H1 (cell line): ENCODE results near the gene DOCK3. TPM values are rescaled to one million over a fixed set of nuclear protein-coding genes. Genes with fewer than 3 reads are reported as not detected.

ENCODE experiments used
- CTCF ChIA-PET: fragments of 300-600 bp; sonication (Branson Sonifier 250); formaldehyde crosslinking; loops from one replicate; lab custom pipeline; 2021; ENCODE audit not compliant: partially characterized antibody; lab: Charles Lee
- POLR2A ChIA-PET: fragments of 300-600 bp; sonication (Branson Sonifier 250); formaldehyde crosslinking; loops from one replicate; lab custom pipeline; 2021; ENCODE audit warnings: inconsistent platforms; ENCODE audit not compliant: partially characterized antibody; lab: Charles Lee
- DNase-seq, 2 experiments: peaks; one replicate each; pipeline versions ENCODE4 v3.0.0 to v3.0.0-alpha.2; 2010 to 2022; ENCODE audit warnings: low spot score in 2 of 2, low read depth in 1 of 2, mixed read lengths in 1 of 2
- FAIRE-seq: peaks from 2 replicates; lab custom pipeline; 2011; peaks lifted over from hg19 to GRCh38; lab: Jason Lieb, UNC
- H2AFZ ChIP-seq: 2 replicates; pipeline ENCODE4 v1.8.1; 2012; ENCODE audit warnings: low read length, inconsistent platforms
- H2AK5ac ChIP-seq: 2 replicates; pipeline ENCODE4 v1.6.1; 2013; ENCODE audit warnings: low read depth, low read length
- H2BK120ac ChIP-seq: replicated peaks from 2 replicates; pipeline ENCODE3; 2013; ENCODE audit warnings: low read depth, low read length, inconsistent platforms
- H2BK12ac ChIP-seq: 2 replicates; pipeline ENCODE4 v1.6.1; 2013; ENCODE audit warnings: low read depth, low read length
- H2BK15ac ChIP-seq: 2 replicates; pipeline ENCODE4 v1.6.1; 2013; ENCODE audit warnings: low read length
- H2BK20ac ChIP-seq: 2 replicates; pipeline ENCODE4 v1.6.1; 2013; ENCODE audit warnings: low read length
- H2BK5ac ChIP-seq: 2 replicates; pipeline ENCODE4 v1.6.1; 2013; ENCODE audit warnings: low read depth, low read length
- H3K14ac ChIP-seq: 2 replicates; pipeline ENCODE4 v1.6.1; 2013; ENCODE audit warnings: inconsistent platforms; ENCODE audit not compliant: insufficient read length
- H3K18ac ChIP-seq: 2 replicates; pipeline ENCODE4 v1.6.1; 2013; ENCODE audit warnings: low read length; ENCODE audit errors: extremely low read depth
- H3K23ac ChIP-seq: 2 replicates; pipeline ENCODE4 v1.6.1; 2013; ENCODE audit warnings: inconsistent platforms; ENCODE audit not compliant: insufficient read length
- H3K23me2 ChIP-seq: 2 replicates; pipeline ENCODE4 v1.6.1; 2013; ENCODE audit warnings: low read depth, low read length
- H3K27ac ChIP-seq: 2 replicates; pipeline ENCODE4 v1.6.1; 2011; ENCODE audit warnings: low read depth, low read length, inconsistent platforms
- H3K27me3 ChIP-seq, 4 experiments: replicated peaks in 1 of 4; 1 replicate in 1 of 4; 2 replicates in 3 of 4; pipeline versions ENCODE4 v1.6.1 to v1.8.1; 2011 to 2013; ENCODE audit warnings: low read length in 3 of 4, mild to moderate bottlenecking in 3 of 4, inconsistent platforms in 2 of 4, mixed read lengths in 2 of 4, moderate library complexity in 1 of 4; ENCODE audit not compliant: control insufficient read depth in 3 of 4, insufficient read depth in 3 of 4; ENCODE audit errors: extremely low read depth in 1 of 4
- H3K36me3 ChIP-seq, 4 experiments: 2 replicates each; pipeline versions ENCODE4 v1.6.1 to v1.8.1; 2011 to 2013; ENCODE audit warnings: mild to moderate bottlenecking in 4 of 4, low read length in 3 of 4, moderate library complexity in 2 of 4, control low read depth in 1 of 4, inconsistent platforms in 1 of 4; ENCODE audit not compliant: insufficient read depth in 4 of 4, control insufficient read depth in 2 of 4
- H3K4ac ChIP-seq: replicated peaks from 2 replicates; pipeline ENCODE3; 2013; ENCODE audit warnings: low read length, low read depth, mixed read lengths, inconsistent platforms; ENCODE audit not compliant: insufficient read length
- H3K4me1 ChIP-seq, 4 experiments: replicated peaks in 1 of 4; 1 replicate in 1 of 4; 2 replicates in 3 of 4; pipeline versions ENCODE4 v1.6.1 to v1.8.1; 2011 to 2013; ENCODE audit warnings: low read length in 3 of 4, inconsistent platforms in 2 of 4, mixed read lengths in 1 of 4; ENCODE audit not compliant: insufficient read depth in 4 of 4, control insufficient read depth in 3 of 4
- H3K4me2 ChIP-seq, 2 experiments: 2 replicates each; pipeline versions ENCODE4 v1.6.1 to v1.8.1; 2011 to 2013; ENCODE audit warnings: low read depth in 2 of 2, low read length in 2 of 2, control low read depth in 1 of 2, inconsistent platforms in 1 of 2, mild to moderate bottlenecking in 1 of 2; ENCODE audit not compliant: insufficient read depth in 1 of 2
- H3K4me3 ChIP-seq, 4 experiments: fragments of 200-600, 300-600 bp in 1 of 4; sonication (generic), shearing (Covaris generic), sonication (Bioruptor Twin) in 1 of 4; 2 replicates each; pipeline versions ENCODE4 v1.5.1 to v1.8.1; 2011 to 2016; ENCODE audit warnings: low read length in 4 of 4, low read depth in 3 of 4, control low read depth in 2 of 4, inconsistent platforms in 2 of 4, mild to moderate bottlenecking in 2 of 4, mixed read lengths in 1 of 4, moderate library complexity in 1 of 4; ENCODE audit not compliant: insufficient read depth in 2 of 4; ENCODE audit errors: extremely low read depth in 1 of 4
- H3K56ac ChIP-seq: replicated peaks from 2 replicates; pipeline ENCODE3; 2013; ENCODE audit warnings: low read depth, mild to moderate bottlenecking, mixed read lengths, low read length, inconsistent platforms; ENCODE audit not compliant: insufficient read length
- H3K79me1 ChIP-seq: 2 replicates; pipeline ENCODE4 v1.6.1; 2013; ENCODE audit warnings: low read depth, low read length, control low read depth
- H3K79me2 ChIP-seq, 2 experiments: 2 replicates each; pipeline versions ENCODE4 v1.6.1 to v1.8.1; 2012 to 2013; ENCODE audit warnings: low read length in 2 of 2, mild to moderate bottlenecking in 2 of 2, inconsistent platforms in 1 of 2; ENCODE audit not compliant: insufficient read depth in 2 of 2, control insufficient read depth in 1 of 2
- H3K9ac ChIP-seq, 4 experiments: replicated peaks in 1 of 4; 1 replicate in 1 of 4; 2 replicates in 3 of 4; pipeline versions ENCODE4 v1.6.1 to v1.8.1; 2011 to 2013; ENCODE audit warnings: low read depth in 3 of 4, low read length in 3 of 4, control low read depth in 2 of 4, mild to moderate bottlenecking in 2 of 4, moderate library complexity in 2 of 4, inconsistent platforms in 1 of 4; ENCODE audit errors: extremely low read depth in 1 of 4
- H3K9me3 ChIP-seq, 2 experiments: 2 replicates each; pipeline versions ENCODE4 v1.6.1 to v1.8.1; 2012 to 2013; ENCODE audit warnings: mild to moderate bottlenecking in 2 of 2, moderate library complexity in 2 of 2, control low read depth in 1 of 2, inconsistent platforms in 1 of 2, low read depth in 1 of 2, low read length in 1 of 2, mixed read lengths in 1 of 2; ENCODE audit not compliant: insufficient read depth in 2 of 2
- H4K20me1 ChIP-seq, 2 experiments: replicated peaks in 1 of 2; 2 replicates each; pipeline versions ENCODE3 to v1.8.1; 2011 to 2013; ENCODE audit warnings: inconsistent platforms in 2 of 2, low read length in 2 of 2, mild to moderate bottlenecking in 1 of 2; ENCODE audit not compliant: insufficient read depth in 2 of 2, control insufficient read depth in 1 of 2
- H4K5ac ChIP-seq: 2 replicates; pipeline ENCODE4 v1.6.1; 2013; ENCODE audit warnings: low read length, low read depth, mixed read lengths, inconsistent platforms; ENCODE audit not compliant: insufficient read length
- H4K8ac ChIP-seq: 2 replicates; pipeline ENCODE4 v1.8.0; 2013; ENCODE audit warnings: mild to moderate bottlenecking, moderate library complexity, low read length, inconsistent platforms; ENCODE audit not compliant: insufficient read depth; ENCODE audit errors: extremely low read depth
- H4K91ac ChIP-seq: replicated peaks from 2 replicates; pipeline ENCODE3; 2013; ENCODE audit warnings: low read length, mixed read lengths, inconsistent platforms; ENCODE audit not compliant: insufficient read length
- ATF3 ChIP-seq: IDR thresholded peaks from 2 replicates; pipeline ENCODE4 v1.6.1; 2011; ENCODE audit warnings: low read depth, mild to moderate bottlenecking, low read length; ENCODE audit not compliant: insufficient read depth
- EGR1 ChIP-seq: IDR thresholded peaks from 2 replicates; pipeline ENCODE4 v1.6.1; 2011; ENCODE audit warnings: low read depth, low read length, borderline replicate concordance
- POLR2AphosphoS5 ChIP-seq: IDR thresholded peaks from 2 replicates; pipeline ENCODE4 v1.6.1; 2011; ENCODE audit warnings: low read depth, low read length
- POU5F1 ChIP-seq: IDR thresholded peaks from 2 replicates; pipeline ENCODE4 v1.6.1; 2011; ENCODE audit warnings: low read depth, mild to moderate bottlenecking, low read length, moderate library complexity
- RBBP5 ChIP-seq: IDR thresholded peaks from 2 replicates; pipeline ENCODE4 v1.7.1; 2012; ENCODE audit warnings: low read depth, mild to moderate bottlenecking, inconsistent platforms, low read length, moderate library complexity, borderline replicate concordance
- SIX5 ChIP-seq: IDR thresholded peaks from 2 replicates; pipeline ENCODE4 v1.6.1; 2011; ENCODE audit warnings: mild to moderate bottlenecking, low read depth, low read length
- SP2 ChIP-seq: IDR thresholded peaks from 2 replicates; pipeline ENCODE4 v1.6.1; 2012; ENCODE audit warnings: mild to moderate bottlenecking, low read length, inconsistent platforms
- SUZ12 ChIP-seq: fragments of 200-600 bp; sonication (generic); IDR thresholded peaks from 2 replicates; pipeline ENCODE4 v1.6.1; 2012; ENCODE audit warnings: mild to moderate bottlenecking, inconsistent platforms, low read length, moderate library complexity, mixed read lengths
- TEAD4 ChIP-seq: IDR thresholded peaks from 2 replicates; pipeline ENCODE4 v1.6.1; 2012; ENCODE audit warnings: low read depth, low read length, inconsistent platforms, mixed read lengths
- WGBS, 2 experiments: shearing (Covaris generic) in 1 of 2; methylation state at CpG; one replicate each; pipeline versions ENCODE4 v1.1.6 to v1.1.7; 2013 to 2015; ENCODE audit warnings: low lambda C conversion rate in 2 of 2, mixed read lengths in 2 of 2, inconsistent platforms in 1 of 2, low coverage in 1 of 2, missing lambda C conversion rate in 1 of 2; ENCODE audit not compliant: insufficient replicate concordance in 2 of 2, insufficient coverage in 1 of 2, insufficient read length in 1 of 2; ENCODE audit errors: extremely low coverage in 1 of 2, missing lambda C conversion rate in 1 of 2; 5-methylcytosine and 5-hydroxymethylcytosine counted together
- polyA plus RNA-seq, 7 experiments: library from polyadenylated mRNA; depleted of rRNA in 3 of 7; stranded (reverse) in 5 of 7; unstranded in 2 of 7; fragments of >200 nt in 5 of 7; fragments of 200-250 nt in 2 of 7; gene quantifications; 1 replicate in 5 of 7; 2 replicates in 1 of 7; 4 replicates in 1 of 7; pipeline versions ENCODE4 v1.2.1 to v1.2.3, GENCODE V29; 2011 to 2013; ENCODE audit warnings: missing spikeins in 2 of 7, mixed read lengths in 2 of 7
- total RNA-seq: library from RNA; stranded (reverse); fragmentation: NEBNext Ultra II Directional; extraction: Animal tissue kit (Norgen Biotek cat#: 25700); gene quantifications from 2 replicates; pipeline ENCODE4 v1.2.1, GENCODE V29; 2021
- TF ChIP-seq, protein P1 (sequence below): IDR thresholded peaks from 2 replicates; pipeline ENCODE4 v1.6.1; 2012; ENCODE audit warnings: low read length, inconsistent platforms

DOCK3 gene
- total and polyA plus RNA-seq, 2 of the 8 experiments (the other 6 are each of a cell fraction or from before 2014, with no cell fraction given), result 2.7 to 5.0 TPM

- no peaks in the 10 kb centered on the region for H3K4me1 ChIP-seq
- no peak overlapping the region for H3K4ac ChIP-seq
- no peaks in the 10 kb centered on the region for H3K23me2 ChIP-seq
- H2BK120ac ChIP-seq, result no peak overlapping the region
- H4K91ac ChIP-seq, result no peak overlapping the region
- H3K27me3 ChIP-seq, result no peaks in the 10 kb centered on the region
- H3K79me1 ChIP-seq, result no peaks in the 10 kb centered on the region
- H3K18ac ChIP-seq, result no peak overlapping the region
- no peak overlapping the region for H3K27ac ChIP-seq
- no peak overlapping the region for H2BK12ac ChIP-seq
- H2AK5ac ChIP-seq, result no peak overlapping the region
- no peak overlapping the region for H3K4me3 ChIP-seq
- no peak overlapping the region for H4K5ac ChIP-seq
- H3K79me2 ChIP-seq, result no peaks in the 10 kb centered on the region
- POLR2A ChIA-PET, result no interaction called here
- TF ChIP-seq RBBP5, result no peak
- no peak for TF ChIP-seq SIX5
- no peak for TF ChIP-seq POLR2AphosphoS5
- TF ChIP-seq, protein P1, sequence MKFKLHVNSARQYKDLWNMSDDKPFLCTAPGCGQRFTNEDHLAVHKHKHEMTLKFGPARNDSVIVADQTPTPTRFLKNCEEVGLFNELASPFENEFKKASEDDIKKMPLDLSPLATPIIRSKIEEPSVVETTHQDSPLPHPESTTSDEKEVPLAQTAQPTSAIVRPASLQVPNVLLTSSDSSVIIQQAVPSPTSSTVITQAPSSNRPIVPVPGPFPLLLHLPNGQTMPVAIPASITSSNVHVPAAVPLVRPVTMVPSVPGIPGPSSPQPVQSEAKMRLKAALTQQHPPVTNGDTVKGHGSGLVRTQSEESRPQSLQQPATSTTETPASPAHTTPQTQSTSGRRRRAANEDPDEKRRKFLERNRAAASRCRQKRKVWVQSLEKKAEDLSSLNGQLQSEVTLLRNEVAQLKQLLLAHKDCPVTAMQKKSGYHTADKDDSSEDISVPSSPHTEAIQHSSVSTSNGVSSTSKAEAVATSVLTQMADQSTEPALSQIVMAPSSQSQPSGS, result no peak
- TF ChIP-seq SP2, result no peak
- no peak for TF ChIP-seq TEAD4
- TF ChIP-seq ATF3, result no peak
- TF ChIP-seq POU5F1, result no peak
- no peak for TF ChIP-seq SUZ12
- TF ChIP-seq EGR1, result no peak
- no peak overlapping the region for H2BK15ac ChIP-seq
- no peak overlapping the region for H4K8ac ChIP-seq
- no peak overlapping the region for H3K9ac ChIP-seq
- H2AFZ ChIP-seq, result no peak overlapping the region
- H3K4me2 ChIP-seq, result no peak overlapping the region
- FAIRE-seq (no peak), DNase-seq (no peak)
- 81% methylated on average over 4 of the region's 4 CpGs; no CpG with 5 or more reads in 1 of the 2 experiments for WGBS, 2 experiments
- no peak overlapping the region for H3K56ac ChIP-seq
- H2BK5ac ChIP-seq, result no peak overlapping the region
- H2BK20ac ChIP-seq, result no peak overlapping the region
- CTCF ChIA-PET, result interaction anchor here (0.8 kb wide), 1 partner anchor 7 kb away, joined by 3 read pairs; no protein-coding TSS in a partner anchor
- H3K14ac ChIP-seq, result no peak overlapping the region
- H3K23ac ChIP-seq, result no peak overlapping the region
- no peaks in the 10 kb centered on the region for H4K20me1 ChIP-seq
- peaks cover 0 to 6% (median 0%) of the 10 kb centered on the region in 4 experiments; a peak in 4 of 8 replicates for H3K36me3 ChIP-seq
- no peaks in the 10 kb centered on the region for H3K9me3 ChIP-seq
These were observed 678.4 kb downstream of the DOCK3 start for GRCh38 chr3:51353131-51353530.
